ENCODE results near the gene LAP3.

- TF ChIP-seq MAX (IDR thresholded peaks at IDR 0.05) = no peak
- TF ChIP-seq TAF1 (conservative IDR thresholded peaks at IDR 0.05) = no peak
- TF ChIP-seq, protein P1, sequence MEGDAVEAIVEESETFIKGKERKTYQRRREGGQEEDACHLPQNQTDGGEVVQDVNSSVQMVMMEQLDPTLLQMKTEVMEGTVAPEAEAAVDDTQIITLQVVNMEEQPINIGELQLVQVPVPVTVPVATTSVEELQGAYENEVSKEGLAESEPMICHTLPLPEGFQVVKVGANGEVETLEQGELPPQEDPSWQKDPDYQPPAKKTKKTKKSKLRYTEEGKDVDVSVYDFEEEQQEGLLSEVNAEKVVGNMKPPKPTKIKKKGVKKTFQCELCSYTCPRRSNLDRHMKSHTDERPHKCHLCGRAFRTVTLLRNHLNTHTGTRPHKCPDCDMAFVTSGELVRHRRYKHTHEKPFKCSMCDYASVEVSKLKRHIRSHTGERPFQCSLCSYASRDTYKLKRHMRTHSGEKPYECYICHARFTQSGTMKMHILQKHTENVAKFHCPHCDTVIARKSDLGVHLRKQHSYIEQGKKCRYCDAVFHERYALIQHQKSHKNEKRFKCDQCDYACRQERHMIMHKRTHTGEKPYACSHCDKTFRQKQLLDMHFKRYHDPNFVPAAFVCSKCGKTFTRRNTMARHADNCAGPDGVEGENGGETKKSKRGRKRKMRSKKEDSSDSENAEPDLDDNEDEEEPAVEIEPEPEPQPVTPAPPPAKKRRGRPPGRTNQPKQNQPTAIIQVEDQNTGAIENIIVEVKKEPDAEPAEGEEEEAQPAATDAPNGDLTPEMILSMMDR (IDR thresholded peaks at IDR 0.05; ENCODE audit: low read depth, low read length, missing input control) = no peak
- TF ChIP-seq RAD21 (IDR thresholded peaks at IDR 0.05) = no peak
- TF ChIP-seq GABPA (IDR thresholded peaks at IDR 0.05 in 1 of 2, conservative IDR thresholded peaks at IDR 0.05 in 1 of 2) = no peak
- TF ChIP-seq, protein P2, sequence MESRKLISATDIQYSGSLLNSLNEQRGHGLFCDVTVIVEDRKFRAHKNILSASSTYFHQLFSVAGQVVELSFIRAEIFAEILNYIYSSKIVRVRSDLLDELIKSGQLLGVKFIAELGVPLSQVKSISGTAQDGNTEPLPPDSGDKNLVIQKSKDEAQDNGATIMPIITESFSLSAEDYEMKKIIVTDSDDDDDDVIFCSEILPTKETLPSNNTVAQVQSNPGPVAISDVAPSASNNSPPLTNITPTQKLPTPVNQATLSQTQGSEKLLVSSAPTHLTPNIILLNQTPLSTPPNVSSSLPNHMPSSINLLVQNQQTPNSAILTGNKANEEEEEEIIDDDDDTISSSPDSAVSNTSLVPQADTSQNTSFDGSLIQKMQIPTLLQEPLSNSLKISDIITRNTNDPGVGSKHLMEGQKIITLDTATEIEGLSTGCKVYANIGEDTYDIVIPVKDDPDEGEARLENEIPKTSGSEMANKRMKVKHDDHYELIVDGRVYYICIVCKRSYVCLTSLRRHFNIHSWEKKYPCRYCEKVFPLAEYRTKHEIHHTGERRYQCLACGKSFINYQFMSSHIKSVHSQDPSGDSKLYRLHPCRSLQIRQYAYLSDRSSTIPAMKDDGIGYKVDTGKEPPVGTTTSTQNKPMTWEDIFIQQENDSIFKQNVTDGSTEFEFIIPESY (IDR thresholded peaks at IDR 0.05) = no peak
- TF ChIP-seq YY1 (IDR thresholded peaks at IDR 0.05) = no peak
- no peak for TF ChIP-seq JUND (IDR thresholded peaks at IDR 0.05)
- no peak for TF ChIP-seq REST (IDR thresholded peaks at IDR 0.05)
- no peak for TF ChIP-seq ATF3 (IDR thresholded peaks at IDR 0.05)
Observed at GRCh38 chr4:17546678-17547077, 30.3 kb upstream of the LAP3 start.
